ENCODE measurements around the gene PLEKHF1.

The PLEKHF1 gene

DNA sequence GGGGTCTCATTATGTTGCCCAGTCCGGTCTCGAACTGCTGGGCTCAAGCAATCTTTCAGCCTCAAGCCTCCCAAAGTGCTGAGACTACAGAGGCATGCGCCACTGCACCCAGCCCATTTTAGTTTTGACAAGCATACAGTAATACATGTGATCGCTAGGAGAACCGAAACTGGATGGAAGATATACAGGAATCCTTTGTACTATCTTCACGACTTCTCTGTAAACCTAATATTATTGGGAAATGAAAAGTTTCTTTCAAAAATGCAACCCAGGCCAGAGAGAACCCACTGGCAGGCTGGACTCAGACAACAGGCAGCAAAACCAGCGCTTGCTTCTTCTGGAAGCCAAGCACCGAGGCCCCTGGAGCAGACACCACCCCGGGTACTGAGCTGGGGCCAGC is 40.4 kb downstream of the PLEKHF1 start:
- H3K27ac ChIP-seq (replicated peaks): no peak overlapping the region
- no peak overlapping the region for H3K4me3 ChIP-seq (replicated peaks; ENCODE audit: insufficient read depth, low read length)
- no peaks in the 10 kb centered on the region for H3K27me3 ChIP-seq (ENCODE audit: insufficient read depth, poor library complexity, severe bottlenecking)
- DNase-seq (ENCODE audit: low read depth in 1 of 2, low spot score in 1 of 2): no peak
- TF ChIP-seq SPI1 (IDR thresholded peaks at IDR 0.05; ENCODE audit: borderline replicate concordance, low read depth) (no peak), GABPA (IDR thresholded peaks at IDR 0.05; ENCODE audit: low read depth) (no peak), POLR2AphosphoS5 (IDR thresholded peaks at IDR 0.05; ENCODE audit: low read depth) (no peak)
- TF ChIP-seq, protein P1, sequence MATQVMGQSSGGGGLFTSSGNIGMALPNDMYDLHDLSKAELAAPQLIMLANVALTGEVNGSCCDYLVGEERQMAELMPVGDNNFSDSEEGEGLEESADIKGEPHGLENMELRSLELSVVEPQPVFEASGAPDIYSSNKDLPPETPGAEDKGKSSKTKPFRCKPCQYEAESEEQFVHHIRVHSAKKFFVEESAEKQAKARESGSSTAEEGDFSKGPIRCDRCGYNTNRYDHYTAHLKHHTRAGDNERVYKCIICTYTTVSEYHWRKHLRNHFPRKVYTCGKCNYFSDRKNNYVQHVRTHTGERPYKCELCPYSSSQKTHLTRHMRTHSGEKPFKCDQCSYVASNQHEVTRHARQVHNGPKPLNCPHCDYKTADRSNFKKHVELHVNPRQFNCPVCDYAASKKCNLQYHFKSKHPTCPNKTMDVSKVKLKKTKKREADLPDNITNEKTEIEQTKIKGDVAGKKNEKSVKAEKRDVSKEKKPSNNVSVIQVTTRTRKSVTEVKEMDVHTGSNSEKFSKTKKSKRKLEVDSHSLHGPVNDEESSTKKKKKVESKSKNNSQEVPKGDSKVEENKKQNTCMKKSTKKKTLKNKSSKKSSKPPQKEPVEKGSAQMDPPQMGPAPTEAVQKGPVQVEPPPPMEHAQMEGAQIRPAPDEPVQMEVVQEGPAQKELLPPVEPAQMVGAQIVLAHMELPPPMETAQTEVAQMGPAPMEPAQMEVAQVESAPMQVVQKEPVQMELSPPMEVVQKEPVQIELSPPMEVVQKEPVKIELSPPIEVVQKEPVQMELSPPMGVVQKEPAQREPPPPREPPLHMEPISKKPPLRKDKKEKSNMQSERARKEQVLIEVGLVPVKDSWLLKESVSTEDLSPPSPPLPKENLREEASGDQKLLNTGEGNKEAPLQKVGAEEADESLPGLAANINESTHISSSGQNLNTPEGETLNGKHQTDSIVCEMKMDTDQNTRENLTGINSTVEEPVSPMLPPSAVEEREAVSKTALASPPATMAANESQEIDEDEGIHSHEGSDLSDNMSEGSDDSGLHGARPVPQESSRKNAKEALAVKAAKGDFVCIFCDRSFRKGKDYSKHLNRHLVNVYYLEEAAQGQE (IDR thresholded peaks at IDR 0.05; ENCODE audit: insufficient replicate concordance, low read depth): no peak
- TF ChIP-seq, protein P2, sequence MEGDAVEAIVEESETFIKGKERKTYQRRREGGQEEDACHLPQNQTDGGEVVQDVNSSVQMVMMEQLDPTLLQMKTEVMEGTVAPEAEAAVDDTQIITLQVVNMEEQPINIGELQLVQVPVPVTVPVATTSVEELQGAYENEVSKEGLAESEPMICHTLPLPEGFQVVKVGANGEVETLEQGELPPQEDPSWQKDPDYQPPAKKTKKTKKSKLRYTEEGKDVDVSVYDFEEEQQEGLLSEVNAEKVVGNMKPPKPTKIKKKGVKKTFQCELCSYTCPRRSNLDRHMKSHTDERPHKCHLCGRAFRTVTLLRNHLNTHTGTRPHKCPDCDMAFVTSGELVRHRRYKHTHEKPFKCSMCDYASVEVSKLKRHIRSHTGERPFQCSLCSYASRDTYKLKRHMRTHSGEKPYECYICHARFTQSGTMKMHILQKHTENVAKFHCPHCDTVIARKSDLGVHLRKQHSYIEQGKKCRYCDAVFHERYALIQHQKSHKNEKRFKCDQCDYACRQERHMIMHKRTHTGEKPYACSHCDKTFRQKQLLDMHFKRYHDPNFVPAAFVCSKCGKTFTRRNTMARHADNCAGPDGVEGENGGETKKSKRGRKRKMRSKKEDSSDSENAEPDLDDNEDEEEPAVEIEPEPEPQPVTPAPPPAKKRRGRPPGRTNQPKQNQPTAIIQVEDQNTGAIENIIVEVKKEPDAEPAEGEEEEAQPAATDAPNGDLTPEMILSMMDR (IDR thresholded peaks at IDR 0.05; ENCODE audit: insufficient read depth, low read length): no peak

DNA sequence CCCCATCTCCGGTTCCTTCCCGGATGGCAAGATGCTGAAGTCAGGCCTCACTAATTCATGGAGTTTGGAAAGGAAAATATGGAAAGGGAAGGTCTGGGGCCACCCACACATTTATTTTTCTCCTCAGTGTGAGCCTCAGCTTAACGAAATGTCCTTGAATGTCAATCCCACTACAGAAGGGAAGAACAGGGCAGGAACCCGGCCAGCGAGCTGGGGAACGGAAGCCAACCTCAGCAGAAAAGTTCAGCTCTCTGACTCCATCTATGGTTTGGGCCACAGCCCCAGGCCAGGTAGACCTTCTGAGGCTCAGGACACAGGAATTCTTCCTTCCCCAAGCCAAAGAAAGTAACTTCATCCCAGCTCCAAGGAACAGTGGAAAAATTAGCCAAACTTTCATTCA is 41.4 kb downstream of the PLEKHF1 start:
- no peak for TF ChIP-seq POLR2AphosphoS5 (IDR thresholded peaks at IDR 0.05; ENCODE audit: low read depth)
- TF ChIP-seq SPI1 (IDR thresholded peaks at IDR 0.05; ENCODE audit: borderline replicate concordance, low read depth): no peak
- no peak for TF ChIP-seq GABPA (IDR thresholded peaks at IDR 0.05; ENCODE audit: low read depth)
- TF ChIP-seq, protein P2 (IDR thresholded peaks at IDR 0.05; ENCODE audit: insufficient read depth, low read length): no peak
- TF ChIP-seq, protein P1 (IDR thresholded peaks at IDR 0.05; ENCODE audit: insufficient replicate concordance, low read depth): no peak
- no peaks in the 10 kb centered on the region for H3K27me3 ChIP-seq (ENCODE audit: insufficient read depth, poor library complexity, severe bottlenecking)
- no peak overlapping the region for H3K4me3 ChIP-seq (replicated peaks; ENCODE audit: insufficient read depth, low read length)
- no peak overlapping the region for H3K27ac ChIP-seq (replicated peaks)
- DNase-seq (ENCODE audit: low read depth in 1 of 2, low spot score in 1 of 2): no peak

DNA sequence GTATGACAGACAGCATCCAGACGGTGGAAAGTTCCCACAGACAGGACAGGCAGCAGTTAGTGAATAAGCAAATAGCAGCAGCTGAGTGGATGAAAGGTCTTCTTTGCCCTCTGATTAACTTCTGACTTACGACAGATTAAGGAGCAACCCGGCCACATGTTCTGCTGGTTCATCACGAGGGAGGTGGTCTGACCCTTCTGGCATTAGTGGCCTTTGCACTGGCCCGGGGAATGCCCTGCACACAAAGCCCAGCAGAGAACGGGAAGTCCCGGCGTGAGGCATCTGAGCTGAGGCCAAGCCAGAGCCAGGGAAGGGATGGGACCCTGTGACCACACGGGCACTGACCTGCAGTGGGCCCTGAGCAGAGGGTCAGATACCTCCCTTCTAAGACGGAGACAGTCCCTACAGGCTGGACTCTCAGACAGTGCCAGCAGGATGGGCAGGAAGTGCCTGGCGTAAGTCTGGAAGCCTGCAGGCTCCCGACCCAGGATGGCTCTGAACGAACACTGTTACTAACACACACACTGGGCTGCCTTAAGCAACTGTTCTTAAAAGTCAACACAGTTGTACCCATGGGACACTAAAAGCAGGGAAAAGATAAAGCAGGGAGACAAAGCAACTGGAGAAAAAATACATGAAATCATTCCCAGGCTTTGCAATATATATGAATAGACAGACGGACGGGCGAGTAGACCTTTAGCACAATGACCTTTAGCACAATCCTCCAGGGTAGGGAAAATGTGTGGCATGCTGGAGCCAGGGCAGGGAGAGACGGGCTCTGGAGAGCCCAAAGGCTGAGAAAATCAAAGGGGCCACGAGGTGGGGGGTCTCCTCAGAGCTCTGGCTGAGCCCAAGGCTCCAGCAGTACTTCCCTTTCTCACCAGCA is 43.5 kb downstream of the PLEKHF1 start:
- no peak for DNase-seq (ENCODE audit: low read depth in 1 of 2, low spot score in 1 of 2)
- no peak overlapping the region for H3K27ac ChIP-seq (replicated peaks)
- TF ChIP-seq, protein P2 (IDR thresholded peaks at IDR 0.05; ENCODE audit: insufficient read depth, low read length): no peak
- no peak; the same call in 1 of the 2 replicates for TF ChIP-seq SPI1 (IDR thresholded peaks at IDR 0.05; ENCODE audit: borderline replicate concordance, low read depth)
- TF ChIP-seq GABPA (IDR thresholded peaks at IDR 0.05; ENCODE audit: low read depth): no peak
- TF ChIP-seq, protein P1 (IDR thresholded peaks at IDR 0.05; ENCODE audit: insufficient replicate concordance, low read depth): no peak
- H3K27me3 ChIP-seq (ENCODE audit: insufficient read depth, poor library complexity, severe bottlenecking): no peaks in the 10 kb centered on the region
- H3K4me3 ChIP-seq (replicated peaks; ENCODE audit: insufficient read depth, low read length): no peak overlapping the region
